Activated CD4-positive, alpha-beta T cell treated with anti-CD3 and anti-CD28 coated beads, Interleukin-2, Interleukin-4, amounts not matched to agents 100 ng/mL and 50 ng/mL, durations not matched to agents 16 hours and 8 hours (primary cell): ENCODE data around the gene SEC24B.
"Not testable (repeated sequence)": the region's sequence is repeated elsewhere in the genome, so short reads cannot be mapped to it uniquely, and the experiment has no call there.

ENCODE experiments used
- DNase-seq: peaks from one replicate; pipeline ENCODE4 v3.0.0-alpha.2; 2020; ENCODE audit warnings: low spot score

SEC24B gene

DNA sequence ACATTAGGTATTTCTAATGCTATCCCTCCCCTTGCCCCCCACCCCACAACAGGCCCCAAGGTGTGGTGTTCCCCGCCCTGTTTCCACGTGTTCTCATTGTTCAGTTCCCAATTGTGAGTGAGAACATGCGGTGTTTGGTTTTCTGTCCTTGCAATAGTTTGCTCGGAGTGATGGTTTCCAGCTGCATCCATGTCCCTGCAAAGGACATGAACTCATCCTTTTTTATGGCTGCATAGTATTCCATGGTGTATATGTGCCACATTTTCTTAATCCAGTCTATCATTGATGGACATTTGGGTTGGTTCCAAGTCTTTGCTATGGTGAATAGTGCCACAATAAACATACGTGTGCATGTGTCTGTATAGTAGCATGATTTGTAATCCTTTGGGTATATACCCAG lies 146.4 kb downstream of the SEC24B start:
- not testable (repeated sequence) for DNase-seq

GRCh38 chr4:109588176-109588575 lies 154.6 kb downstream of the SEC24B start:
- peak; percentile 79 for DNase-seq

DNA sequence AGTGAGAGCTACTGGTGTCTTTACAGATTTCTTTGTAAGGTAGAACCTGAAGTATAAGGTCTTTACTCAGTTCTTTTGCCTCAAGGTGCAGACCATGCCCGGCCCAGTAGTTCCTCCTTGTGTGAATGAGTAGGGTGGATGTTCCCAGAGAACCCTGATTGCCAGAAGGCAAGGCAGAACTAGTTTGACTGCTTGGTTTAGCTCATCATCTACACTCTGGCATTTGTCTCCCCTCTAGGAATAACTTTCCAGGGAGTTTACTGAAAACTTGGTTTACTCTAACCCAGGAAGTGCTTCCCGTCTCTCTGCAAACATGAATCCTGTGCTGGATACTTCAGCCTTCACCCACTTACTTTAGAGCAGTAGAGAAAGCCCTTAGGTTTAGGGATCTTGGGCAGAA lies 155.5 kb downstream of the SEC24B start:
- DNase-seq, result no peak

GRCh38 chr4:109589605-109590004 lies 156.0 kb downstream of the SEC24B start:
- no peak for DNase-seq
